ENCODE data around the gene HDAC4. TPM values are rescaled to one million over a fixed set of nuclear protein-coding genes. Genes with fewer than 3 reads are reported as not detected.
A peak's percentile ranks its signal among the peaks of the same experiment; 100 is the strongest.

The HDAC4 gene
- total RNA-seq, 1 experiment from 2014 or later = 44.4 TPM

DNA sequence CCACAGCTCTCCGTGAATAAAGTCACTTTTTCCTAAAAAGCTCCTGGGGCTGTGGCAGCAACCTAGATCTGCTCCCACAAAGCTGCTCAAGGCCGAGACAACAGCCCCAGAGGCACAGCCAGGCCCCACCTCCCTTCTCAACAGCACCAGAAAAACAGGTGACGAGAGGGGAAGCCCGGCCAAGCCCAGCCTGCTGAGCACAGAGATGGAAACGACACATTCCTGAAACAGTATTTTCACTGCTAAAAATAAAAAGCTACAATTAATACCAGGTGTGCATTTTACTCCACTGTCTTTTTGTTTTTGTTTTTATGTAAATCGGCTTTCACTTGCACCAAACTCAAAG, 199.3 kb downstream of the HDAC4 start (continued):
- TF ChIP-seq GRHL2 (CRISPR knock-in tag; IDR thresholded peaks at IDR 0.05; ENCODE audit: insufficient replicate concordance, severe bottlenecking) (no peak), ZNF512 (CRISPR knock-in tag; IDR thresholded peaks at IDR 0.05; ENCODE audit: borderline replicate concordance) (no peak), ZNF396 (CRISPR knock-in tag; IDR thresholded peaks at IDR 0.05; ENCODE audit: borderline replicate concordance) (no peak), JUN (CRISPR knock-in tag; IDR thresholded peaks at IDR 0.05) (no peak)
- TF ChIP-seq, protein P1, sequence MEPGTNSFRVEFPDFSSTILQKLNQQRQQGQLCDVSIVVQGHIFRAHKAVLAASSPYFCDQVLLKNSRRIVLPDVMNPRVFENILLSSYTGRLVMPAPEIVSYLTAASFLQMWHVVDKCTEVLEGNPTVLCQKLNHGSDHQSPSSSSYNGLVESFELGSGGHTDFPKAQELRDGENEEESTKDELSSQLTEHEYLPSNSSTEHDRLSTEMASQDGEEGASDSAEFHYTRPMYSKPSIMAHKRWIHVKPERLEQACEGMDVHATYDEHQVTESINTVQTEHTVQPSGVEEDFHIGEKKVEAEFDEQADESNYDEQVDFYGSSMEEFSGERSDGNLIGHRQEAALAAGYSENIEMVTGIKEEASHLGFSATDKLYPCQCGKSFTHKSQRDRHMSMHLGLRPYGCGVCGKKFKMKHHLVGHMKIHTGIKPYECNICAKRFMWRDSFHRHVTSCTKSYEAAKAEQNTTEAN (CRISPR knock-in tag; IDR thresholded peaks at IDR 0.05) = no peak
- TF ChIP-seq, protein P2, sequence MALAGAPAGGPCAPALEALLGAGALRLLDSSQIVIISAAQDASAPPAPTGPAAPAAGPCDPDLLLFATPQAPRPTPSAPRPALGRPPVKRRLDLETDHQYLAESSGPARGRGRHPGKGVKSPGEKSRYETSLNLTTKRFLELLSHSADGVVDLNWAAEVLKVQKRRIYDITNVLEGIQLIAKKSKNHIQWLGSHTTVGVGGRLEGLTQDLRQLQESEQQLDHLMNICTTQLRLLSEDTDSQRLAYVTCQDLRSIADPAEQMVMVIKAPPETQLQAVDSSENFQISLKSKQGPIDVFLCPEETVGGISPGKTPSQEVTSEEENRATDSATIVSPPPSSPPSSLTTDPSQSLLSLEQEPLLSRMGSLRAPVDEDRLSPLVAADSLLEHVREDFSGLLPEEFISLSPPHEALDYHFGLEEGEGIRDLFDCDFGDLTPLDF (CRISPR knock-in tag; IDR thresholded peaks at IDR 0.05) = no peak
- TF ChIP-seq, protein P3, sequence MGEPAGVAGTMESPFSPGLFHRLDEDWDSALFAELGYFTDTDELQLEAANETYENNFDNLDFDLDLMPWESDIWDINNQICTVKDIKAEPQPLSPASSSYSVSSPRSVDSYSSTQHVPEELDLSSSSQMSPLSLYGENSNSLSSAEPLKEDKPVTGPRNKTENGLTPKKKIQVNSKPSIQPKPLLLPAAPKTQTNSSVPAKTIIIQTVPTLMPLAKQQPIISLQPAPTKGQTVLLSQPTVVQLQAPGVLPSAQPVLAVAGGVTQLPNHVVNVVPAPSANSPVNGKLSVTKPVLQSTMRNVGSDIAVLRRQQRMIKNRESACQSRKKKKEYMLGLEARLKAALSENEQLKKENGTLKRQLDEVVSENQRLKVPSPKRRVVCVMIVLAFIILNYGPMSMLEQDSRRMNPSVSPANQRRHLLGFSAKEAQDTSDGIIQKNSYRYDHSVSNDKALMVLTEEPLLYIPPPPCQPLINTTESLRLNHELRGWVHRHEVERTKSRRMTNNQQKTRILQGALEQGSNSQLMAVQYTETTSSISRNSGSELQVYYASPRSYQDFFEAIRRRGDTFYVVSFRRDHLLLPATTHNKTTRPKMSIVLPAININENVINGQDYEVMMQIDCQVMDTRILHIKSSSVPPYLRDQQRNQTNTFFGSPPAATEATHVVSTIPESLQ (CRISPR knock-in tag; IDR thresholded peaks at IDR 0.05) = no peak

DNA sequence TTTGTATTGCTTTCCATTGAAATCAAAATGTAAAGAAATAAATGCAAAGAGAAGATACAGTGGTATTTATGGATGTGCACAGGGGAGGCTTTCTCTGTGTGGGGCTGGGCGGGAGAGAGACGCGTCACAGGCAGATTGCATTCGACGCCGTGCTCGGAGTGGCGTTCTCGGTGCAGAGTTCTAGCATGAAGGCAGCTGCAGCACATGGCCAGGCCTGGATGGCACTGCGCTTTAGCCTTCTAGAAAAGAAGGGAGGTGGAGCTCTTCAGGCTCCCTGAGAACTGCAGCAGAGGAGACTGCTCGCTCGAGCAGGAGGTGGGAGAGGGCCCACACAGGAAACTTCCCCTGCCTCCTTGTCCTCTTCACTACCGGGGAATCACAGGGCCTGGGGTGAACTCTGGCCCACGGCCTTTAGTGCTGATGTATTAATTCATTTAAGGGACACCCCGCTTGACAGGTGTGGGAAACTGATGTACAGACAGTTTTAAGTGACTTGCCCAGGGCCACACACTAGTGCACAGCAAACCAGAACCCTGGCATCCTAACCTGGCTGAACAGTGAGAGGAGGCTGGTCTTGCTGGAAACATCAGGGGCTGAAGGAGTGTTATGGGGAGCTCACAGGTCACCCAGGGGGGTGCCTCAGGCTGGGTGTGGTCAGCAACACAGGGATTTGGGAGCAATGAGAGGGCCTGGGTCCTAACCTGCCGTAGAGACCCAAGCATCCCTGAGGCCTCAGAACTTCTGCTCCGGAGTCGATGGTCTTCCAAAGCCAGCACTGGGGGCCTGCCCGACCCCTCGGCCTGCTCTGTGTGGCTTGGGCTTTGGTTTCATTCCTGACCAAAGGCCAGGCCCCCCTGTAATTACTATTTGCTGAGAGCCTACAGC, 199.9 kb downstream of the HDAC4 start:
- Mint-ChIP-seq H3K27me3 (ENCODE audit: low read depth) (no peaks in the 10 kb centered on the region), H3K4me3 (no peak overlapping the region), H3K27ac (peak overlapping the region; percentile 32; the same call in 1 of the 2 replicates), H3K36me3 (0 out of 2 replicates have a peak, but pooled peaks cover 3% of the 10 kb centered on the region), H3K9me3 (no peaks in the 10 kb centered on the region), H3K4me1 (peaks cover 31% of the 10 kb centered on the region)
- no peak for ATAC-seq
- TF ChIP-seq KAT7 (CRISPR knock-in tag; IDR thresholded peaks at IDR 0.05; ENCODE audit: borderline replicate concordance) (no peak), JAZF1 (CRISPR knock-in tag; IDR thresholded peaks at IDR 0.05) (no peak), CBFB (CRISPR knock-in tag; IDR thresholded peaks at IDR 0.05; ENCODE audit: low read depth) (no peak), ZNF512 (CRISPR knock-in tag; IDR thresholded peaks at IDR 0.05; ENCODE audit: borderline replicate concordance) (no peak), GTF2I (CRISPR knock-in tag; conservative IDR thresholded peaks at IDR 0.05) (no peak), FOXJ3 (CRISPR knock-in tag; IDR thresholded peaks at IDR 0.05; ENCODE audit: borderline replicate concordance) (no peak)
- TF ChIP-seq, protein P4, sequence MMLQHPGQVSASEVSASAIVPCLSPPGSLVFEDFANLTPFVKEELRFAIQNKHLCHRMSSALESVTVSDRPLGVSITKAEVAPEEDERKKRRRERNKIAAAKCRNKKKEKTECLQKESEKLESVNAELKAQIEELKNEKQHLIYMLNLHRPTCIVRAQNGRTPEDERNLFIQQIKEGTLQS (CRISPR knock-in tag; conservative IDR thresholded peaks at IDR 0.05) = no peak
- POLR2A ChIA-PET = no interaction called here
- CTCF ChIA-PET = no interaction called here
- no peak for DNase-seq (ENCODE audit: low spot score)

Measured in WTC11 (cell line).